ENCODE data around the gene ATG14. TPM values are rescaled to one million over a fixed set of nuclear protein-coding genes. Genes with fewer than 3 reads are reported as not detected.

ATG14 gene
- total and polyA plus RNA-seq, 2 experiments from 2014 or later, result 3.8 to 14.7 TPM

DNA sequence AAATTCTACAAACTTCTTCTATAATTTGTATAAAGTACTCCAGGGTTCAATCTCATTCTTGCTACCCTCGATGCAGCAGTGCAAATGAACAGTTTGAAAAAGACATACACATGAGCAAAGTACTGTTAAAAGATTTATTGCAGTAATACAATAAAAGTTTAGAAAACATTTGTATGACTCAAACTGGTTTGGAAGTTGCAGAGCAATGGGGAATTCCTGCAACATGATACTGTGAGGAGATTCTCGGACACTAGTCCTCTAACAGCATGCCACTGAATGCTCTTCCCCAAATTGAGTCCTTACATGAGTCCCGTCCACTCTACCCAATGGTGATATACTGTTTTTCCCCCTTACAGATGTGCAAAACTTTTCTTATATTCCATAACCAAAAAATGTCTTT is 45.4 kb downstream of the ATG14 start:
- in situ Hi-C loops (cut with MboI), result no loop called here
- Histone ChIP-seq H3K27me3 (replicated peaks; ENCODE audit: insufficient read depth) (no peaks in the 10 kb centered on the region), H2AFZ (no peak overlapping the region), H3K4me2 (ENCODE audit: unreplicated experiment) (peak overlapping the region; percentile 51), H3K36me3 (ENCODE audit: low read depth) (no peaks in the 10 kb centered on the region), H3K4me1 (ENCODE audit: insufficient read depth) (peaks cover 15% of the 10 kb centered on the region), H3K4me3 (no peak overlapping the region), H3K9ac (no peak overlapping the region), H4K20me1 (ENCODE audit: insufficient read depth) (no peaks in the 10 kb centered on the region), H3F3A (ENCODE audit: insufficient read depth) (peaks cover 15% of the 10 kb centered on the region; the same call in 1 of the 2 replicates), H3K27ac (peak overlapping the region; percentile 28), H3K9me2 (ENCODE audit: insufficient read depth) (no peaks in the 10 kb centered on the region), H3K79me2 (ENCODE audit: insufficient read depth) (no peaks in the 10 kb centered on the region), H3K9me3 (ENCODE audit: low read depth) (no peaks in the 10 kb centered on the region)
- TF ChIP-seq EZH2 (IDR thresholded peaks at IDR 0.05; ENCODE audit: insufficient read depth, poor library complexity, severe bottlenecking) (no peak), EZH2phosphoT487 (IDR thresholded peaks at IDR 0.05; ENCODE audit: insufficient read depth, low read depth) (no peak)
- WGBS, 2 experiments (ENCODE audit: low coverage in 1 of 2, low lambda C conversion rate in 2 of 2, missing lambda C conversion rate in 2 of 2), result 3 to 5% methylated on average over 3 of the region's 3 CpGs
- peak; percentile 81 for DNase-seq

DNA sequence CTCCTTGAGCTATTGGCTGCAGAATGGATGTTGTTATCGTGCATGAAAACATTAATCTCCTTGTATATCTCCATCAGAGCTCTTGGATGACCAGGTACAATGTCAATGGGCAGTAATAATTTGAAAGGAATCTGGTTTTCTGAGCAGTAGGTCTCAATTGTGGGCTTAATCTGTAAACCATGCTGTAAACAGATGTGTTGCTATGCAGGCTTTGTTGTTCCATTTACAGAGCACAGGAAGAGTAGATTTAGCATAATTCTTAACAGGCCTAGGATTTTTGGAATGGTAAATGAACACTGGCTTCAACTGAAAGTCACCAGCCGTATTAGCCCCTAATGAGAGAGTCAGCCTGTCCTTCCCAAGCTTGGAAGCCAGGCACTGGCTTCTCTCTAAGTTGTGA is 50.4 kb downstream of the ATG14 start:
- Histone ChIP-seq H3K4me3 (no peak overlapping the region), H4K20me1 (ENCODE audit: insufficient read depth) (no peaks in the 10 kb centered on the region), H3K9me2 (ENCODE audit: insufficient read depth) (no peaks in the 10 kb centered on the region), H3K4me1 (ENCODE audit: insufficient read depth) (peaks cover 8% of the 10 kb centered on the region), H3K27ac (no peak overlapping the region), H3K36me3 (ENCODE audit: low read depth) (no peaks in the 10 kb centered on the region; the same call in 1 of the 2 replicates), H3K9ac (no peak overlapping the region), H3K9me3 (ENCODE audit: low read depth) (no peaks in the 10 kb centered on the region), H3K27me3 (replicated peaks; ENCODE audit: insufficient read depth) (no peaks in the 10 kb centered on the region), H3F3A (ENCODE audit: insufficient read depth) (peaks cover 4% of the 10 kb centered on the region; the same call in 1 of the 2 replicates), H3K4me2 (ENCODE audit: unreplicated experiment) (no peak overlapping the region), H2AFZ (no peak overlapping the region), H3K79me2 (ENCODE audit: insufficient read depth) (no peaks in the 10 kb centered on the region)
- DNase-seq, result no peak
- in situ Hi-C loops (cut with MboI), result no loop called here
- TF ChIP-seq EZH2 (IDR thresholded peaks at IDR 0.05; ENCODE audit: insufficient read depth, poor library complexity, severe bottlenecking) (no peak), EZH2phosphoT487 (IDR thresholded peaks at IDR 0.05; ENCODE audit: insufficient read depth, low read depth) (no peak)
- WGBS, 2 experiments (ENCODE audit: low coverage in 1 of 2, low lambda C conversion rate in 2 of 2, missing lambda C conversion rate in 2 of 2), result 39 to 43% methylated on average over 2 of the region's 2 CpGs

DNA sequence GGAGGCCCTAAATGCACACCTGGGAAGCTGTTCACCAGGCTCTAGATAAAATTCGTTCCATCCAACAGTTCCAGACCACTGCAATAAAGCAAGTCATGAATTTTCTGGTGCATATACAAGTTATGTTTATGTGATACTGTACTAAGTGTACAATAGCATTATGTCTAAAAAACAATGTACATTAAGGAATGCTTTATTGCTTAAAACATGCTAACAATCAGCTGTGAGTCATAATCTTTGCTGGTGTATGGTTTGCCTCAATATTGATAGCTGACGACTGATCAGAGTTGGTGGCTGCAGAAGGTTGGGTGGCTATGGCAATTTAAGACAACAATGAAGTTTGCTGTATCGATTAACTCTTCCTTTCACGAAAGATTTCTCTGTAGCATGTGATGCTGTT is 52.3 kb downstream of the ATG14 start:
- no peaks in the 10 kb centered on the region for H3K9me2 ChIP-seq (ENCODE audit: insufficient read depth)
- no peaks in the 10 kb centered on the region; the same call in 1 of the 2 replicates for H3K36me3 ChIP-seq (ENCODE audit: low read depth)
- H2AFZ ChIP-seq, result no peak overlapping the region
- H3K79me2 ChIP-seq (ENCODE audit: insufficient read depth), result no peaks in the 10 kb centered on the region
- no peak overlapping the region for H3K4me3 ChIP-seq
- H3K27me3 ChIP-seq (replicated peaks; ENCODE audit: insufficient read depth), result no peaks in the 10 kb centered on the region
- no peak for DNase-seq
- H4K20me1 ChIP-seq (ENCODE audit: insufficient read depth), result no peaks in the 10 kb centered on the region
- in situ Hi-C loops (cut with MboI), result no loop called here
- no peak for TF ChIP-seq EZH2 (IDR thresholded peaks at IDR 0.05; ENCODE audit: insufficient read depth, poor library complexity, severe bottlenecking)
- 83 to 86% methylated on average over 4 of the region's 4 CpGs for WGBS, 2 experiments (ENCODE audit: low coverage in 1 of 2, low lambda C conversion rate in 2 of 2, missing lambda C conversion rate in 2 of 2)
- H3K9me3 ChIP-seq (ENCODE audit: low read depth), result no peaks in the 10 kb centered on the region
- no peaks in the 10 kb centered on the region for H3K4me1 ChIP-seq (ENCODE audit: insufficient read depth)
- H3K4me2 ChIP-seq (ENCODE audit: unreplicated experiment), result no peak overlapping the region
- H3F3A ChIP-seq (ENCODE audit: insufficient read depth), result no peaks in the 10 kb centered on the region
- H3K9ac ChIP-seq, result no peak overlapping the region
- H3K27ac ChIP-seq, result no peak overlapping the region

DNA sequence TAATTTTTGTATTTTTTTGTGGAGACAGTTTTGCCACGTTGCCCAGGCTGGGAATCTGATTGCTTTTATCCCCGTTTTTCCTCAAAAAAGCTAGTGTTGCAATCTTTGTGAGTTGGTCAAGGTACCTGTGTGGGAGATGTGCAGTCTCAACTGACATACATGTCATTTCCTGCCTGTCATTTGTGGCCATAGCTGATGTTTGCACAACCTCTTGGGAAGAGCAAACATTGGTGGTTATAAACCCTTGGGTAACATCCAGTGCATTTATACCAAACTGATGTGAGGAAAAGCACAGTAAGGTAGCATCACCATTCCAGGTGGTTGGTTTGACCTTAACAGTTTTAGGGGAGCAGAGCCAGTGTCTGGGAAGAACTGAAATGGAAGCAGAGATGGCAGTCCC is 54.7 kb downstream of the ATG14 start:
- no peak overlapping the region for H3K4me2 ChIP-seq (ENCODE audit: unreplicated experiment)

DNA sequence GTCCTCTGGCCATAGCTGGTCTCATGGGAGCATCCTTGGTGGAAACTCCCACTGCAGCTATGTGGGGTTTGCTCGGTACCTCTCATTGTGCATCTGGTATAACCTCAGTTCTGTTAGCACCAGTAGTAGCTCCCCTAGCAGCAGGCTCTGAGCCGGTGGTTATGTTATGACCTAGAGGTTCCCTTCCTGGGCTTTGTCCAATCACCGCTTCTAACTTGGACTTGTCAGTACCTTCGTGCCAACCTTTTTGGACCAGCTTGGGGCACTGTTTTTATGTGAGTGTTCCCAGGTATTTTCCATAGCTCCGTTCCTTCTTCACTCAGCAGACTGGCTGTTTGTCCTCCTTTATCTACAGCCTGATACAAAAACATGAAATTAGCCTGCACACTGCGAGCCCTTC is 55.7 kb downstream of the ATG14 start:
- DNase-seq, result no peak
- Histone ChIP-seq H3K27ac (no peak overlapping the region), H3K9me2 (ENCODE audit: insufficient read depth) (no peaks in the 10 kb centered on the region), H3K27me3 (replicated peaks; ENCODE audit: insufficient read depth) (no peaks in the 10 kb centered on the region), H3K36me3 (ENCODE audit: low read depth) (peaks cover 8% of the 10 kb centered on the region), H3K79me2 (ENCODE audit: insufficient read depth) (no peaks in the 10 kb centered on the region), H3F3A (ENCODE audit: insufficient read depth) (no peaks in the 10 kb centered on the region), H3K9ac (no peak overlapping the region), H3K9me3 (ENCODE audit: low read depth) (no peaks in the 10 kb centered on the region), H4K20me1 (ENCODE audit: insufficient read depth) (no peaks in the 10 kb centered on the region), H3K4me2 (ENCODE audit: unreplicated experiment) (no peak overlapping the region), H2AFZ (no peak overlapping the region), H3K4me1 (ENCODE audit: insufficient read depth) (no peaks in the 10 kb centered on the region), H3K4me3 (no peak overlapping the region)
- TF ChIP-seq EZH2 (IDR thresholded peaks at IDR 0.05; ENCODE audit: insufficient read depth, poor library complexity, severe bottlenecking) (no peak), EZH2phosphoT487 (IDR thresholded peaks at IDR 0.05; ENCODE audit: insufficient read depth, low read depth) (no peak)
- WGBS, 2 experiments (ENCODE audit: low coverage in 1 of 2, low lambda C conversion rate in 2 of 2, missing lambda C conversion rate in 2 of 2), result 89 to 91% methylated on average over 6 of the region's 6 CpGs
- in situ Hi-C loops (cut with MboI), result no loop called here

More for the DNA sequence above, 54.7 kb downstream of the ATG14 start:
- no peaks in the 10 kb centered on the region for H3K4me1 ChIP-seq (ENCODE audit: insufficient read depth)
- TF ChIP-seq EZH2 (IDR thresholded peaks at IDR 0.05; ENCODE audit: insufficient read depth, poor library complexity, severe bottlenecking) (no peak), EZH2phosphoT487 (IDR thresholded peaks at IDR 0.05; ENCODE audit: insufficient read depth, low read depth) (no peak)
- no peaks in the 10 kb centered on the region for H3K9me2 ChIP-seq (ENCODE audit: insufficient read depth)
- H2AFZ ChIP-seq, result no peak overlapping the region
- no peaks in the 10 kb centered on the region for H3K9me3 ChIP-seq (ENCODE audit: low read depth)
- in situ Hi-C loops (cut with MboI), result no loop called here
- no peak for DNase-seq
- H3K27me3 ChIP-seq (replicated peaks; ENCODE audit: insufficient read depth), result no peaks in the 10 kb centered on the region
- 96 to 97% methylated on average over 2 of the region's 2 CpGs for WGBS, 2 experiments (ENCODE audit: low coverage in 1 of 2, low lambda C conversion rate in 2 of 2, missing lambda C conversion rate in 2 of 2)
- no peaks in the 10 kb centered on the region for H4K20me1 ChIP-seq (ENCODE audit: insufficient read depth)
- no peaks in the 10 kb centered on the region for H3F3A ChIP-seq (ENCODE audit: insufficient read depth)
- H3K4me3 ChIP-seq, result no peak overlapping the region
- no peak overlapping the region for H3K9ac ChIP-seq
- H3K79me2 ChIP-seq (ENCODE audit: insufficient read depth), result no peaks in the 10 kb centered on the region
- peaks cover 8% of the 10 kb centered on the region for H3K36me3 ChIP-seq (ENCODE audit: low read depth)
- H3K27ac ChIP-seq, result no peak overlapping the region

Data from GM23248 (cell line).